ENCODE results near the gene BICC1. TPM values are rescaled to one million over a fixed set of nuclear protein-coding genes. Genes with fewer than 3 reads are reported as not detected.
"Not testable (repeated sequence)": the region's sequence is repeated elsewhere in the genome, so short reads cannot be mapped to it uniquely, and the experiment has no call there.

Gene BICC1
- polyA plus RNA-seq, 1 donor from 2014 or later = not detected

DNA sequence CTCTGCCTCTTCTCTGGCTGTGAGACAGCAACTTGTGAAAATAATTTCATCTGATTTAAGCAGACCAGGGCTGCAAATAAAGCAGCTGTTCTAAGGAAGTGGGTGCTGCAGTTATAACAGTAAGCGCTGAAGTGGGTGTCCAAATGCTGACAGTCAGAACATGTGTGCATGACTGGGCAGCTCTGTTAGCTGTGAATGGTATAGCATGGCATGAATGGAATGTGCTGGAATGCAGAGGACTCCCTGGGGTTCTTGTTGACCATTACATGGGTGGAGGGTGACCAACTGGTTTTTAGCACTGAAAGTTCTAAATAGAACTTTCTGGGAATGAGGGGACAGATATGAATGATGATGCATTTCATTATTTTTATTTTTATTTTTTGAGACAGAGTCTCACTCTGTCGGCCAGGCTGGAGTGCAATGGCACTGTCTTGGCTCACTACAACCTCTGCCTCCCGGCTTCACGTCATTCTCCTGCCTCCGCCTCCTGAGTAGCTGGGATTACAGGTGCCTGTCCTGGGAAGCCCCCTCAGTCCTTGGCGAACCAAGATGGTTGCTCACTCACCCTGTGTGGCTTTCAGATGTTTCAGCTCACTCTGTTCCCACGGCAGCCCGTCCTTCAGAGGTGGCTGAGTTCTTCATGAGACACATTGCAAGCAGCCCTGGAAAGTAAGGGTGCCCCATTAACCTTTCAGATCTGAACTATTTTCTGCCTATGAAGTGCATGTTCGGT lies 344.0 kb downstream of the BICC1 start:
- Mint-ChIP-seq H3K9me3 (peaks cover 4 to 12% (median 7%) of the 10 kb centered on the region in 3 donors), H3K27me3 (peaks cover 1% of the 10 kb centered on the region), H3K4me3 (no peak overlapping the region)

DNA sequence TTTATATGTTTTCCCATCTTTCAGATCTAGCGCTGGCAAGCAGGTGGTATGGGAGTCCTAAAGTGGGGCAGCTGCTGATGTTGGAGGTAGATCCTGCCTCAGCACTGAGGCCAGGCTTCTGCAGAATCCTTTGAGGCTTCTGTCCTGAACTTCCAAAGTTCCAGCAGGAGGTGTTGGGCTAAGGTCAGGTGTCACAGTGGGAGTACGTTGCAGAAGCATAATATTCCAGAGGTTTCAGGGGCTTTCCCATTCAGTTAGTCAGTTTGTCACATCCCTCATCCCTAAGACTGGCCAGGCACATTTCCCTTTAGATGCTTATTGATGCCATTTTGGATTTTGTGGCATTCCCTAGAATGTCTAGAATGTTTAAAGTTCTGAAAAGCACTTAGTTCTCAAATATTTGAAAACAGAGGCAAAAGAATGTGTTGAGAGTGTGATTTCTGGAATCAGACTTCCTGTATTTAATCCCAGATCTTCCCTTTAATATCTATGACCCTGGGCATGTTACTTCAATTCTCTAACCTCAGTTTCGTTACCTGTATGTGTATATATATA lies 344.7 kb downstream of the BICC1 start:
- peaks cover 1% of the 10 kb centered on the region for H3K27me3 Mint-ChIP-seq
- no peaks in the 10 kb centered on the region for H3K4me1 Mint-ChIP-seq
- H3K9me3 Mint-ChIP-seq = peaks cover 4 to 12% (median 7%) of the 10 kb centered on the region in 3 donors
- H3K4me3 Mint-ChIP-seq = no peak overlapping the region
- H3K36me3 Mint-ChIP-seq = no peaks in the 10 kb centered on the region
- H3K27ac Mint-ChIP-seq = no peak overlapping the region

More for the DNA sequence above, 344.0 kb downstream of the BICC1 start:
- Mint-ChIP-seq H3K27ac (no peak overlapping the region), H3K4me1 (no peaks in the 10 kb centered on the region), H3K36me3 (no peaks in the 10 kb centered on the region)

DNA sequence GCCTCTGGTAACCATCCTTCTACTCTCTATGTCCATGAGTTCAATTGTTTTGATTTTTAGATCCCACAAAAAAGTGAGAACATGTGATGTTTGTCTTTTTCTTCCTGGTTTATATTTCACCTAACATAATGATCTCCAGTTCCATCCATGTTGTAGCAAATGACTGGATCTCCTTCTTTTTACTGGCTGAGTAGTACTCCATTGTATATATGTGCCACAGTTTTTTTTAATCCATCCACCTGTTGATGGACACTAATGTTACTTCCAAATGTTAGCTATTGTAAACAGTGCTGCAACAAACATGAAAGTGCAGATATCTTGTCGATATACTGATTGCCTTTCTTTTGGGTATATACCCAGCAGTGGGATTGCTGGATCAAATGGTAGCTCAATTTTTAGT lies 345.5 kb downstream of the BICC1 start:
- H3K9me3 Mint-ChIP-seq = peaks cover 4 to 12% (median 7%) of the 10 kb centered on the region in 3 donors
- H3K4me1 Mint-ChIP-seq, H3K36me3 Mint-ChIP-seq, H3K4me3 Mint-ChIP-seq, H3K27ac Mint-ChIP-seq, H3K27me3 Mint-ChIP-seq: not testable (repeated sequence)

DNA sequence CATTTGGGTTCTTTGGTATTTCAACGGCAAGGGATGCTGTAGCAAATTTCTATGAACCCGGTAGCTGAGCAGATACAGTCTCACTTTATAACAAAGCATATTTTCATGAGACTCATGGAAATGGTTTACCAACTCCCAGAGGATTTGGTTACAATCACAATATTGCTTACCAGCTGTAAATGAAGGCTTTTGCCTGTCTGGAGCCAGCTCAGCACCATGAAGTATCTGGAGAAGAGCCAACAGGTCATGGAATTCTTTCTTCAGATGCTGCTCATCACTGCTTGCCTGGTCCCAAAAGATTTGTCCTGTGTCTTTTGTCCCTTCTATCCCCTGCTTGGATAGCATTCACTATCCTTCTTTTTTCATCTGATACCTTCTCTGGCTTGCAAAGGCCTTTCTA lies 346.9 kb downstream of the BICC1 start:
- H3K36me3 Mint-ChIP-seq = no peaks in the 10 kb centered on the region
- no peak overlapping the region for H3K4me3 Mint-ChIP-seq
- no peak overlapping the region for H3K27ac Mint-ChIP-seq
- H3K27me3 Mint-ChIP-seq = peaks cover 1% of the 10 kb centered on the region
- peaks cover 4 to 12% (median 7%) of the 10 kb centered on the region in 3 donors for H3K9me3 Mint-ChIP-seq
- no peaks in the 10 kb centered on the region for H3K4me1 Mint-ChIP-seq

DNA sequence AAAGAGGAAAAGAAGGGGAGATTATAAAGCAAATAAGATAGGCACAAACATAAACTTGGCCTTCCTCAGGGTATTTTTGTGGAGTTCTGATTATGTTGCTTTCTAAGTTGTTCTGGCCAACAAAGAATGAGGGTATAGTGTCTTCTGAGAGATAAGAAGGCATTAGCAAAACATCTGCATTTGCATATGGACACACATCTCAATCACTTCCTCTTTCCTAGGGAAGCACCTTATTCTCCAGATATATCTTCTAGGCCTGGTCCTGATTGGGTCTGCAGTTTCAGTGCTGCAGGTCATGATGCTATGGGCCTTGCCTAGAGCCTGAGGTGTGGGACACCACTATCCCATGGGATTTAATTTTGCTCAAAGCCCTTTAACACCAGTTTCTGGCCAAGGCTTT lies 355.0 kb downstream of the BICC1 start:
- Mint-ChIP-seq H3K4me1 (no peaks in the 10 kb centered on the region), H3K27me3 (no peaks in the 10 kb centered on the region), H3K4me3 (no peak overlapping the region), H3K27ac (no peak overlapping the region), H3K36me3 (no peaks in the 10 kb centered on the region), H3K9me3 (no peaks in the 10 kb centered on the region)

DNA sequence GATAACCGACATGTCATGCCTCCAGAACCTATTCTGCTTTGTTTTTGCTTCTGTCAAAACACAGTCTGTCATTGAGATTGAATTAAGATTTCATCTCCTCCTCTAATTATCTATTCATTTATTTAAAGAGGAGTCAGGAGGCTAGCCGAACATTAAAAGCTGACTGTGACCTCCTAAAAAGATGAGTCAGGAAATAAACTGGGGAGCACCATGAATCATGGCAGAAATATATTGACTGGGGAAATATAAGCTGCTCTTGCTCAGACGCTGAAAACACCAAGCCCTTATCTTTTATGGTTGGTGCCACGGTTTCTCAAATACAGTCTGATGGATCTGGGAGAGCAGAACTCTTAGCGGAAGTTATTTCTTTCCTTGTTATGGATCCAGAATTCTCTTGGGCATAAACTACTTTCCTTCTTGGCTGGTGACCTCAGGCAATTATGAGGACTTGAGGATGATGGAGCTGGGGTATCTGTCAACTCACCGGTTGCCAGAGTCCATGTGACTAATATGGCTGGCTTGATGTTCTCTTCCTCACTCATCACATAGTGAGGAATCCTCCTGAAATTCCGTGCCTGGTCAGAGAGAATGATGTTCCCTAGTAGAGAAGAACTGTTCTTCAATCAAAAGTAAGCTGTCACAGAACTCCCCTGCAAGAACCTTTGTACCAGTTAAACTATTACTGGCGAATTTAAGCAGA lies 356.2 kb downstream of the BICC1 start:
- Mint-ChIP-seq H3K4me1 (no peaks in the 10 kb centered on the region), H3K4me3 (peak overlapping the region in 1 of 4 donors; percentile 0), H3K36me3 (no peaks in the 10 kb centered on the region), H3K27me3 (no peaks in the 10 kb centered on the region), H3K9me3 (no peaks in the 10 kb centered on the region), H3K27ac (no peak overlapping the region)

DNA sequence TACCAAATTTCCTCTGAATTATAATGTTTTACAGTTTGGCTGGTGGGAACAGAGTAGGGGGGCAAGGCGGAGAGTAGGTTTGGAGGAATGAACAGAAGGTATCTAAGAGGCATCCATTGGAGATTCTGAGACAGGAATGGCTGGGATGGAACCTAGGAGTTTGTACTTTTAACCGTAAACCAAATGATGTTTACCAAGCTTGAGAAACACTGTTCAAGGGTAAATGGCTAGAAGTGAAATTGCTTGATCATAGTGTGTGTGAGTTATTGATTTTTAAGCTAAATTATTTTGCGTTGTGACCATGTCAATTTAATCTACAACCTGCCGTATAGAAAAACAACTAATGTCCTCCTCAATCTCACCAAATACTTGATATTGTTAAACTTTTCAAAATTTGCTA lies 357.4 kb downstream of the BICC1 start:
- Mint-ChIP-seq H3K36me3 (no peaks in the 10 kb centered on the region), H3K27ac (no peak overlapping the region), H3K4me1 (no peaks in the 10 kb centered on the region), H3K27me3 (no peaks in the 10 kb centered on the region), H3K9me3 (no peaks in the 10 kb centered on the region), H3K4me3 (no peak overlapping the region)

DNA sequence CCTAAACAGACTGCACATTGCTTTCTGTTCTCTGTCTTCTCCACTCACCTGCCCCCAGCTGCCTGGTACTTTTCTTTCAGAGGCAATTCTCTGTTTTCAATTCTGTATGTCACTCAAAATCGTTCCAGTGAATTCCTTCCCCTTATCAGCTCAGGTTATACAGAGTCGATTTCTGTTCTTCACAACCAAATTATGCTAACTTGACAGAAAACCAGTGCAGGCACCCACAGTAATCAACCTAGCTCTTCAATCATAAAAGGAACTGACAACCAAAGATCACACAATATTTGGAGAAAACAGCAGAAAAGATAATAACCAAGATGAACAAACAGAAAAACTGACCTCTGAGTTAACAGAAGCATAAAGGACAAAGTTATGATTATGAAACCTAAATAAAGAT lies 360.5 kb downstream of the BICC1 start:
- no peaks in the 10 kb centered on the region for H3K9me3 Mint-ChIP-seq
- H3K27me3 Mint-ChIP-seq = no peaks in the 10 kb centered on the region
- H3K4me3 Mint-ChIP-seq = no peak overlapping the region
- no peaks in the 10 kb centered on the region for H3K4me1 Mint-ChIP-seq
- H3K27ac Mint-ChIP-seq = no peak overlapping the region
- no peaks in the 10 kb centered on the region for H3K36me3 Mint-ChIP-seq

Other genes with a start within 250 kb of the BICC1 start
- 2.2 TPM for gene IPMK, start 245.0 kb upstream of the BICC1 start, polyA plus RNA-seq
- 53.0 TPM for gene CISD1, start 243.7 kb upstream of the BICC1 start, polyA plus RNA-seq
- gene UBE2D1, start 177.9 kb upstream of the BICC1 start, polyA plus RNA-seq = 16.5 TPM
- gene TFAM, start 127.5 kb upstream of the BICC1 start, polyA plus RNA-seq = 56.0 TPM